GM15510 (cell line): ENCODE measurements around the gene IMMP2L.

Source experiments
- POLR2A ChIP-seq: IDR thresholded peaks from 3 replicates; pipeline ENCODE4 v1.6.1; 2011; ENCODE audit warnings: borderline replicate concordance; ENCODE audit not compliant: insufficient read length; ENCODE audit errors: extremely low read depth

IMMP2L gene

GRCh38 chr7:110675383-110676103 lies 886.7 kb downstream of the IMMP2L start:
- no peak for TF ChIP-seq POLR2A

GRCh38 chr7:110673148-110673547 lies 889.1 kb downstream of the IMMP2L start:
- no peak for TF ChIP-seq POLR2A

GRCh38 chr7:110669410-110669809 lies 892.9 kb downstream of the IMMP2L start:
- no peak for TF ChIP-seq POLR2A

- no peak for TF ChIP-seq POLR2A
These were observed 897.5 kb downstream of the IMMP2L start for GRCh38 chr7:110664803-110665202.

- no peak for TF ChIP-seq POLR2A
These were observed 912.0 kb downstream of the IMMP2L start for GRCh38 chr7:110650328-110650727.

- TF ChIP-seq POLR2A: no peak
These were observed 915.0 kb downstream of the IMMP2L start for GRCh38 chr7:110647266-110647665.

GRCh38 chr7:110646804-110647203 lies 915.5 kb downstream of the IMMP2L start:
- TF ChIP-seq POLR2A: no peak

GRCh38 chr7:110645616-110646015 lies 916.7 kb downstream of the IMMP2L start:
- TF ChIP-seq POLR2A: no peak

GRCh38 chr7:110645060-110645459 lies 917.2 kb downstream of the IMMP2L start:
- TF ChIP-seq POLR2A: no peak

- no peak for TF ChIP-seq POLR2A
These were observed 925.0 kb downstream of the IMMP2L start for GRCh38 chr7:110637252-110637651.

- TF ChIP-seq POLR2A: no peak
These were observed 929.0 kb downstream of the IMMP2L start for GRCh38 chr7:110633313-110633712.

- TF ChIP-seq POLR2A: no peak
These were observed 935.9 kb downstream of the IMMP2L start for GRCh38 chr7:110626414-110626813.

- TF ChIP-seq POLR2A: no peak
These were observed 937.0 kb downstream of the IMMP2L start for GRCh38 chr7:110625294-110625693.

- no peak for TF ChIP-seq POLR2A
These were observed 938.9 kb downstream of the IMMP2L start for GRCh38 chr7:110623436-110623835.

GRCh38 chr7:110621289-110621688 lies 941.0 kb downstream of the IMMP2L start:
- TF ChIP-seq POLR2A: no peak

GRCh38 chr7:110620110-110620735 lies 942.1 kb downstream of the IMMP2L start:
- no peak for TF ChIP-seq POLR2A
